ENCODE measurements around the gene OSGEPL1.
A peak's percentile ranks its signal among the peaks of the same experiment; 100 is the strongest.

Gene OSGEPL1

DNA sequence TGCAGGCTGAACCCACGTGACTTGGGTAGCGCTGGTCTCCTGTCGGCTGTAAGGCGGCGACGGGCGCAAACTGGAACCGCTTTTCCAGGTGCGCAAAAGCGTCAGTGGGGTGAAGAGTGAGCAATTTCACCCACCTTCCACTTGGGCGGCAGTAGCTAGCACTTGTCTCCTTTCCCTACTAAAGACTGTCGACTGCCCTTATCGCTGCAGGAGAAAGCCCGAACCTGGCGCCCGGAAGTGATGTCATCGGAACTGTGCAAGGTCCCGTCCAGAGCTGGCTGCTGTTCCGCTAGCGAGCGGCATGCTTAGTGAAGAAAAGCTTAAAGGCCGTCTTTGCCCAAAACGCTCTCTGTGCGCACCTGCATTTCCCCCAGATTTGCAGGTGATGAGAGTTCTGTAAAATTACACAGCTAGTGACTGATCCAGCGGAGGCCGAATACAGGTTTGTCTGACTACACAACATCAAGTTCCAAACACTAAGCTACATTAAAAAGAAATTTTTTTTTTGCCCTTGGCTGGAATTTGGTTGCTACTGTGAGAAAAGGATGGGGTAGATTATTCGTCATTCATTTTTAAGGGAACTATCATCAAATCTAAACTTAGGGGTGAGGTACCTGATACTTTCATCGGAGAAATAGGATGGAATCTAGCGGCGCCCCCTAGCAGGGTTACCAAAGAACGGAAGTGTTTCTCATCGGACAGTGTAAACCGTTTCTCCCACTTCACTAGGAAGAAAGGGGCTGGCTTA, at the start of gene OSGEPL1:
Gene OSGEPL1, minus strand, starts transcription at position 242 of the 748 bp plus-strand sequence. CDS start 1,152 bp downstream, outside the sequence.
- peak; percentile 33 for TF ChIP-seq CTCF (conservative IDR thresholded peaks at IDR 0.05; ENCODE audit: low read depth)
- POLR2A ChIA-PET (ENCODE audit: low non-redundant PET) = interaction anchor here (0.6 to 0.7 kb wide), 2 partner anchors 21 to 320 kb away, joined by 3 to 7 read pairs; partner anchors contain the start of genes ORMDL1 and PMS1
- DNase-seq (ENCODE audit: low spot score) = peak; percentile 73
- CTCF ChIA-PET = interaction anchor here (0.6 to 1.1 kb wide), 9 partner anchors 9 to 565 kb away, joined by 3 to 9 read pairs (median 3); no protein-coding TSS in a partner anchor
- H3K27ac ChIP-seq = peak within 1 kb of the TSS; percentile 96

DNA sequence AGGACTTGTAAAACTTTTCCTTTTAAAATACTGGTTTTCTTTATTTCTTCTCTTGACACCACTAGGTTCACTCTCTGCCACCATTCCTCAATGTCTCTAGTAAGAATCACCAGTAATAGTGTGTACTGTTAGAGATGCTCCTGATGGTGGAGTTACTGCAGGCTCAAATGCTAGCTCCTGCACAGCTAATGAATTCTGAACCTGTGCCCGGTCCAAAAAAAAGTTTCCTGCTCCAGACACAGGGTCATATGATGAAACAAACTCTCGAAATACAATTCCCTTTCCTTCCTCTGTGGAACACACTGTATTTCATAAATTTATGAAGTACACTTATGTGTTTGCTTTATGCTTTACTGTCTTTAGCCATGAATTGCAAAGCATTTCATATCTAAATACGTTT, 40.8 kb upstream of the OSGEPL1 start:
- CTCF ChIA-PET = interaction anchor here (0.7 kb wide), 1 partner anchor 272 kb away, joined by 3 read pairs; no protein-coding TSS in a partner anchor
- TF ChIP-seq CTCF (conservative IDR thresholded peaks at IDR 0.05; ENCODE audit: low read depth) = no peak
- POLR2A ChIA-PET (ENCODE audit: low non-redundant PET) = no interaction called here
- DNase-seq (ENCODE audit: low spot score) = no peak
- H3K27ac ChIP-seq = no peak overlapping the region

GRCh38 chr2:189802396-189802912, 39.9 kb upstream of the OSGEPL1 start:
- POLR2A ChIA-PET (ENCODE audit: low non-redundant PET) = no interaction called here
- TF ChIP-seq CTCF (conservative IDR thresholded peaks at IDR 0.05; ENCODE audit: low read depth) = no peak
- CTCF ChIA-PET = interaction anchor here (0.6 kb wide), 1 partner anchor 18 kb away, joined by 4 read pairs; no protein-coding TSS in a partner anchor
- H3K27ac ChIP-seq = no peak overlapping the region
- no peak for DNase-seq (ENCODE audit: low spot score)

DNA sequence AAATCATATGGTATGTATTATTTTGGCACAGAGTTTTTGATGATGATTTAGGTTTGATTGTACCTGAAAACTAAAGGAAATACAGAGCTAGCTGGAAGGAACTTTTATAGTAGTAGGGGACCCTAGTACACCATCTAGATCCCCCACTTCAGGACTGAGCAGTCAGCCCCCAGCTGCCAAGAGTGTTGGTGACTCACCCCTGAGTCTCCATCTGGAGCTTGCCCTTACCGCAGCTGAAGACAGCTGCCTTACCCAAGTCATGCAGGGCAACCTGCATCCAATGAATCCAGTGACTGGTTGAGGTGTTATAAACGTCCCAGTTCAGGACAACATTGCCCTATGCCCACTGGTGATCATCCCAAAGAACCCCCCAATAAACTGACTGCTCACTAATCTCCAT, 36.9 kb upstream of the OSGEPL1 start:
- peak; percentile 20 for DNase-seq (ENCODE audit: low spot score)
- H3K27ac ChIP-seq = no peak overlapping the region
- CTCF ChIA-PET = interaction anchor here (0.6 kb wide), 1 partner anchor 277 kb away, joined by 5 read pairs; no protein-coding TSS in a partner anchor
- POLR2A ChIA-PET (ENCODE audit: low non-redundant PET) = no interaction called here
- TF ChIP-seq CTCF (conservative IDR thresholded peaks at IDR 0.05; ENCODE audit: low read depth) = no peak

DNA sequence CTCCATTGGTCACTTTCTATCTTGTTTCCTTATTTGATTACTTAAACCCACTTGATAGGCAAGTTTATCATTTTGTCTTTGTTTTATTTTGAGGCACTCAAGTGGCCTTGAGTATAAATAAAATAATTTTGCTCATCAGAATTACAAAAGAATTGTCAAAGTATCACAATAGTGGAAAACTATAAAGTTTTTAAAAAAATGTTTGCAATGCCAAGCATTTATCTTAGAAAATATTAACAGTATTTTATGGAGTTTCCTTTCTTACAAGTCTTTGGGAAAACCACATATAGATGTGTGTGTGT, 36.4 kb upstream of the OSGEPL1 start:
- POLR2A ChIA-PET (ENCODE audit: low non-redundant PET) = no interaction called here
- DNase-seq (ENCODE audit: low spot score) = no peak
- TF ChIP-seq CTCF (conservative IDR thresholded peaks at IDR 0.05; ENCODE audit: low read depth) = no peak; the same call in none of the 2 replicates
- CTCF ChIA-PET = interaction anchor here (0.7 kb wide), 1 partner anchor 577 kb away, joined by 3 read pairs; no protein-coding TSS in a partner anchor
- H3K27ac ChIP-seq = no peak overlapping the region

DNA sequence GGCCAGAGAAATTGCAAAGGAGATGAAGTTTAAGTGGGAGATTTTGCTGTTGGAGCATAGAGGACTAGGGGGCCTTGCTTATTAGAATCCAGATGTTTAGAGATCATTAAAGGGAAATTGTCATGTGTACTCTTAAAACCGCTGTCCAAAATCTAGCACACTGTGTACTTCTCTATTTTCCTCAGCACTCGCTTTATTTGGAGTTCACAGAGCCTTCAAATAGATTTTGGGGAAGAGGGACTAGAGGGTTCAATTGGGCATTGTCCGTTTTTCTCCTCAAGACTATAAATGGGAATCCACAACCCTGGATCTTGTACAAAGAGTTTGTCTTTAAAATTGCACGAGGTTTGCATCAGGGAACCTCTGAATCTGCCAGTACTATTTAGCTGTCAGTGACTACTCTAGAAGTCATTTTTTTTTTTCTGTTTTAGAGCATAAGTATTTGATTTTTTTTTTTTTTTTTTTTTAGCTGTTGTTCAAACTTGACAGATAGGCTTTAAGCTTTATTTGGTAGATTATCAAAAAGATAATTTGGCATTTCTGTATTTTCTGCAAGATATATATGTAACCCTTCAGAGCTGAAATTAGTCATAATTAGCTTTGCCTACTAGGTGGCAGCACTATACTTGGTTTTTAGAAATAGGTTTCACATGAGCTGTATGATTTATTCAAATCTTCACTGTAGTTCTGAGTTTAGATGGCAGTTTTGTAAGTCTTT, 35.9 kb upstream of the OSGEPL1 start:
- TF ChIP-seq CTCF (conservative IDR thresholded peaks at IDR 0.05; ENCODE audit: low read depth) = peak; percentile 48
- ChIA-PET POLR2A (ENCODE audit: low non-redundant PET) (no interaction called here), CTCF (interaction anchor here (0.7 kb wide), 1 partner anchor 578 kb away, joined by 3 read pairs; no protein-coding TSS in a partner anchor)
- DNase-seq (ENCODE audit: low spot score) = peak; percentile 39
- no peak overlapping the region for H3K27ac ChIP-seq

Measured in RWPE1 (cell line).